Measurements from ENCODE around the gene ZWILCH.

DNA sequence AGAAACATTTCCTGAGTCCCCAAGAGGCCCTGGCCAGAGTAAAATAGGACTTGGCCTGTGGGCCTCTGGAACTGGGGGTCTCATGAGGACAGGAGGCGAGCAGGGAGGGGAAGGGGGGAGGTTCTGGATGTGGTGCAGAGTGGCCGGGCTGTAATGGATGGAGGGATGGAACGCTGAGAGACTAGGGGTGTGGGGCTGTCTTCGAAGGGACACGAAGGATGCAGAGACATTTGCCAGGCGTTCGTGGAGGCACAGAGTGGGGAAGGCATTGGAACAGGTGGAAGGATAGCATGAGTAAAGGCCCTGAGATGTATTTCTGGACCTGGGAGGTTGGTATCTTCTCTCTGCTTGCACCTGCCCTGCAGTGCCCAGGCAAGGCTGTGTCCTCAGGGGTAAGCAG is 62.8 kb downstream of the ZWILCH start:
- no peak for TF ChIP-seq GATA2 (IDR thresholded peaks at IDR 0.05; ENCODE audit: low read depth, low read length)
- TF ChIP-seq GATA3 (IDR thresholded peaks at IDR 0.05; ENCODE audit: low read depth, low read length), result no peak
